Stimulated activated CD4-positive, alpha-beta T cell treated with anti-CD3 and anti-CD28 coated beads, Interleukin-15, amount 100 ng/mL, for 48 hours (primary cell): ENCODE results near the gene SLC1A7.

Source experiments
- DNase-seq, 2 donors: peaks; one replicate each; pipeline ENCODE4 v3.0.0-alpha.2; 2020; ENCODE audit warnings: low read depth in 2 of 2

The SLC1A7 gene

DNA sequence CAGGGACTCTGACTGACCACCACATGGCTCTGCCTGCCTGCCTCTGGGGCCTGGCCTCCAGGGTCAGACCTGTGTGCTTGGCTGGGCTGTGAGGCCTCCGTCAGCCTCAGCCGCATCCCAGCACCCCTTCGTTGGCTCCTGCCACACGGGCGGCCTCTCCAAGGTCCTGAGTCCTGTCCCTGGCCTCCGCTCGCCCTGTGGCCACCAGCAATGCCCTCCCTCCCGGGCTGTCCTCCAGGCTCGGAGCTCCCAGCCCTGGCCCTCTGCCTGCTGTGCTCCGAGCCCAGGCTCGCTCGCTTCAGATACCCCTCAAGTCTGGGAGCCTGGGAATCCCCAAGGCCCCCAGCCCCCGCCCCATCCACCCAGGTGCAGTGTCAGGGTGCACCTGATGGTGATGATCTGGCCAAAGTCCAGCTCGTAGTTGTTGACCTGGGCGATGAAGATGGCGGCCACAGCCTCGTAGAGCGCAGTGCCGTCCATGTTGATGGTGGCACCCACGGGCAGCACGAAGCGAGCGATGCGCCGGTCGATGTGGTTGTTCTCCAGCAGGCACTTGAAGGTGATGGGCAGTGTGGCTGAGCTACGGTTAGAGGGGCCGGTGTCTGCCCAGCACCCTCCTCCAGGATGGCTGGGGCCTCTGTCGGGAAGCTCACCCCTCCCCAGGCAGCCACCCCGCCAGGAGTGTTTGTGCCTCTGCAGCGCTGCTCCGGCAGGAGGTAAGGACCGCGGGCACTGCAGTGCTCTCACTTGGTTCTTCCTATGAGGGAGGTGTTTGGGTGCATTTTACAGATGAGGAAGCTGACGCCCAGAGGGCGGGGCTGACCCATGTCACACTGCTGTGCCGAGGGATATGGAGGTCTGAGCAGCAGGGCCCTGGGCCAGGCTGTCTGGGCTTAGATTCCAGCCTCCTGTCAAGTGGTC is 52.0 kb downstream of the SLC1A7 start:
- no peak for DNase-seq

DNA sequence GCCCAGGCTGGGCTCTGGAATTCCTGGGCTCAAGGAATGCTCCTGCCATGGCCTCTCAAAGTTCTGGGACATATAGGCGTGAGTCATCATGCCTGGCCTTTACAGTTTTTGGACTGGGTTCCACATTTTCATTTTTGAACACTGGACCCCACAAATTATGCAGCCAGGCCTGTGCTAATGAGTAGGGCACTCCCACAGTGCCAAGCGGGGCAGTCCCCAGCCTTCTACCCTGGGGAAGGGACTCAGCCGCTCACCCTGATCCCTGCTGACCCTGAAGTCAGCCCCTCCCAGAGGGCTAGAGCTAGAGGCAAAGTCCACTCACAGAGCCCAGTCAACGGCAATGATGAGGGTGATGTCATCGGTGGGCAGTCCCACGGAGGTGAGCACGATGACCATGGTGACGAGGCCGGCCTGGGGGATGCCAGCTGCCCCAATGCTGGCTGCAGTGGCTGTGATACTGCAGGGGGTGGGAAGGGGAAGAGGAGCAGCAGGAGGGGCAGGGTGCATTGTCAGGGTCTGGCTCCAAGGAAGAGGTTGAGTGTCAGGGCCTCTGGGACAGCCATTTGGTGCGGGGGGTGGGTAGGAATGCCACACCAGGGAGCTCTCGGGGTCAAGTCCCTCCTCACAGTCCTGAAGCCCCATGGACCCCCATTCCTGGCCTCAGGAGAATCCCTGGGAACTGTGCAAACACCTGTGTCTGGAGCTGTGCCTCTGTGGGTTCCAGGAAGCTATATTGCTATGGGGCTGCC is 52.8 kb downstream of the SLC1A7 start:
- no peak for DNase-seq

DNA sequence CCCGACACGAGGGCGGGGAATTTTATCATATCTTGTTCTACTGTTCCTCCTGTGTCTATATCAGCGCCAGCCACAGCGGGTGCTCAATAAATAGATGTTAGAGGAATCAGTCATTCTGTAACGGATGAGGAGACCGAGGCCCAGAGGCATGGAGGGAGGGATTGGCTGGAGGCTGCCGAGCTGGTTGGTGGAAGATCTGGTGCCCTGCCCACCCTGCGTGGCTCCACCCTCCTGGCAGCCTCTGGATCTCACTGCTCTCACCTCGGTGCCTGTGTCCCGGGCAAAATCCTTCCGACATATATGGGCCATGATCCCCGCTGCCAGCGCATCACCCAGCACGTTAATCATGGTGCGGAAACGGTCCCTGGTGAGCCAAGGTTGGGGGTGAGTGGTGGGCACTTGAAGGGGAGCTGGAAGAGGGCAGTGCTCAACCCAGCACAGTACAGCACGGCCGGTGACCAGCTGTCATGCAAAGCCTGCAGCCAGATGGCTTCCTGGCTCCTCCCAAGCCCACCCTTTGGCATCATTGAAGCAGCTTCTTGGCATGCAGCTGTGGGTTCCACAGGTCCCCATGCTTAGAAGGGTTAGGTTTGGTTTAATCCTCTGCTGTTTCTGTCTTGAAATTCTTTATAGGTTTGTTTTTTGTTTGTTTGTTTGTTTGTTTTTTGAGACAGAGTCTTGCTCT is 53.7 kb downstream of the SLC1A7 start:
- no peak for DNase-seq

DNA sequence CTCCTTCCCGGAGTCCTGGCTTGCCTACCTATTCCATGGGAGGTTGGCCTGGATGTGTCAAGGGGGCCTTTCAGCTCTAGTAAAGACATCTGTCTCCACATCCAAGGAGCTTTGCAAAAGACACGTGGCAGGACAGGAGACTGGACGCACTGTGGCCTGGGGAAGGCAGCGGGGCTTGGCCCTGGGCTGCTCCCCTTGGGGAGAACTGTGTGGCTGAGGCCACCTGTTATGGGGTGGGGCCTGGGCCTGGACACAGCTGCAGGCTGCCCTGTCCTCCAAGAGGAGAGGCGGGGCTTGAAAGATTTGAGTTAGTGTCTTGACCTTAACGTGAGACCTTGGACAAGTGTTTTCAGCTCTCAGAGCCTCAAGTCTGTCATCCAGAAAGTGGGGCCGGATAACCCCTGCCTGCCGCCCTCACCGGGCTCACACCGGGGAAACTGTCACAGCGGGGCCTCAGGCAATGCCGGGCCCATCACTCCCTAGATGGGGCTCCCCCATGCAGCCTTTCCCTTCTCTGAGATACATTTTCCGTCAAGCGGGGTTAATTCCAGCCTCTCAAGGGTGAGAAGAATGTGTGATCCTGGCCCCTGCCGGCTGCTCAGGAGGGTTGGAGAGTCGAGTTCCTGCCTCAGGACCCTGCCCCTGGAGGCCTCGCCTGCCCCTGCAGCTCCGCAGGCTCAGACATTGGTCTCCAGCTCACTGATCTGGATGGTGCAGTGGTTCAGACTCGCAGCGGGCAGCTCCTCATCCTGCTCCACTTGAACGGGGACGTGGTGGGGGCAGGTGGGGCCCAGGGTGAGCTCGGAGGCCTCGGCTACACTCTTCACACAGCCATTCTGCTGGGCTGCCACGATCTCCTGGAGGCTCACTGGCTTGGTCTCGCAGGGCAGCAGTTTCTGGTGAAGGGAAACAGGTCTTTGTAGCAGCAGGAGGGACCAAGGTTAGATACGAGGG is 54.8 kb downstream of the SLC1A7 start:
- DNase-seq = no peak

DNA sequence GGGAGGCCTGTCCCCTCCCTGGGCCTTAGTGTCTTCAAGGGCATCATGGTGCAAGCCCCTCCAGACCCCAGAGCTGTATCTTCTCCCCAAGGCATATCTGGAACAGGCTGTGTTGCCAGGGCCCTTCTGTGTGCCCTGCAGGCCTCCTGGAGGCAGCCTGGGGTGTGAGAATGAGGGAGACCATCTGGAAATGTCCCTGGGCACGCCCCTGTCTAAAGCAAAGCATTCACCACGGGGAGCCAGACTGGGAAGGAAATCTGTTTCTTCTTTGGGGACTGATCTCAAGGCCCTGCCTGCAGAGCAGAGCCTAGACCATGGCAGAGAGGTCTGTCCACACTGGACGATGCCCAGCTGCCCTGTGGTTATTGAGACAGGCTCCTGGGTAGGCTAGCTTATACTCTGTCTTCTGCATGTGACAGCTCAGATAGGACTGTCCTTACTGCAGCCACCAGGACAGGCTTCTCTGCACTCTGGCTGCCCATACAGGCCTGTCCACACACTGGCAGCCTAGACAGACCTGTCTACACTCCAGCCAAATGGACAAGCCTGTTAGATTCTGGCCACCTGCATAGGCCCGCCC is 55.9 kb downstream of the SLC1A7 start:
- no peak for DNase-seq

DNA sequence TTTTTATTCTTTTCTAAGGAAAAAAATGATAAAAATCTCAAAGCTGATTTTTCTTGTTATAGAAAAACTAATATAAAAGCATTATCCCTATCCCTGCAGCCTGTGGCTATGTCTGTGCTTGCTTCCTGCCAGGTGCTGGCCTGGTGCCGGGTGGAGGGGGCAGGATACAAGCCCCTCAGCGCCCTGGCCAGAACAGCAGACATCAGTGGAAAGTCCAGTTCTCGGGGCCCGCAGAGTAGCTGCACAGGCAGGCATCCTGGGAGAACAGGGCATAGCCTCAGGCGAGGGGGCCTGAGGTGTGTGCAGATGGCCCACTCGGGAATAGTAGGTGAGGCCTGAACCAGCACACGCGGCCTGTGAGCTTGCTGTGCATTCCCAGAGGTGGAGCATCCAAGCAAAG is 57.0 kb downstream of the SLC1A7 start:
- DNase-seq = no peak

DNA sequence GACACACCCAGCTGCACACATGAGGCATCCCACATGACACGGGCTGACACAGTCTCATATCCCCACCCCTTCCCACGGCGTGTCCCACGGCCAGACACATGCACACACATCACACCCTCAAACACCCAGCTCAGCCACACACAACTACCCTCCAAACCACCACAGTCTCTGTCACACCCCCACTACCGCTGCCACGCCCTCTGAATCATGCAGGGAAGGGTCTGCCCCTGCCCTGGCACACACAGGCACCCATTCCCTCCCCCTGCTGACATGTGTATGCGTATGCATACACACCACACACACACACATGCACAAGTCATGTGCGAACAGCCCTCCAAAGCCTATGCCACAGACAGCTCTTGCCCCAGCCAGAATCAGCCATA is 57.9 kb downstream of the SLC1A7 start:
- no peak for DNase-seq

DNA sequence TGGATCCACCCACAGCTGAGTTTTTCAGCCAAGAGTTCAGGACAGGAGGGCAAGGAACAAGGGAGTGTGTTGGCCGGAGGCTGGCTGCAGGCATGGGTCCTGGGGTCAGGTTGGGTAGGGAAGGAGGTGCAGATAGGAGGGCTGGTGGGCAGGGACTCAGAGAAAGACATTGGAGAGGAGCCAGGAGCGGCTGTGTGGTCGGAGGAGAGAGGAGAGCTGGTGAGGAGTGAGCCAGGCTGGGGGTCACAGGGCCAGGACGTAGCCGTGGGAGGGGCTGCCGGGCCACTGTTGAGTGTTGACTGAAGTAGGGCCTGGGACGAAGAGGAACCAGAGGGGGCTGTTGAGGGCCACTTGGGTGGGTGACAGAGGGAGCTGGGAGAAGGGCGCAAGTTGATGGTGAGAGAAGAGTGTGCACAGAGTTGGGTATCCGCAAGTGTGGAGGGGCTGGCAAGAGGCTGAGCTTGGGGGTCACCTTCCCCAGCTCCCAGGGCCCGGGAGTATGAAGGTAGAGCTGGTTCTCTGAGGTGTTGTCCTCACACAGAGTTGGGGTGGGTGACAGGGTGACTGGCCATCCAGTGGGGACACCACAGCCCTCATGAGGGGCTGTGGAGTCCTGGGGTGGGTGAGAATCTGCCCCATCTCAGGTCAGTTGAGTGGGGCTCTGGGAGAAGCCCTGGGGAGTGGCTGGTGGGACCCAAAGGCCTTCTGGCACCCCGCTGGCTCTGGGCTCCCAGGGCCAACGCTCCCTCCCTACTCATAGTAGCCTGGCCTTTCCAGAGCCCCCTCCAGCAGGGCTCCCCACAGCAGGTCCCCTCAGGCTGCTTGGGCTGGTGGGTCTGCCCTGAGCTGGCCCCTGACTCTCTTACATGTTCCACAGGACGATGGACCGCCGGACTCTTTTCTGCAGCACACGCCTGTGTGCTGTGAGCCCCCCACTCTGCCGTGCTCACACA is 58.5 kb downstream of the SLC1A7 start:
- DNase-seq = no peak

DNA sequence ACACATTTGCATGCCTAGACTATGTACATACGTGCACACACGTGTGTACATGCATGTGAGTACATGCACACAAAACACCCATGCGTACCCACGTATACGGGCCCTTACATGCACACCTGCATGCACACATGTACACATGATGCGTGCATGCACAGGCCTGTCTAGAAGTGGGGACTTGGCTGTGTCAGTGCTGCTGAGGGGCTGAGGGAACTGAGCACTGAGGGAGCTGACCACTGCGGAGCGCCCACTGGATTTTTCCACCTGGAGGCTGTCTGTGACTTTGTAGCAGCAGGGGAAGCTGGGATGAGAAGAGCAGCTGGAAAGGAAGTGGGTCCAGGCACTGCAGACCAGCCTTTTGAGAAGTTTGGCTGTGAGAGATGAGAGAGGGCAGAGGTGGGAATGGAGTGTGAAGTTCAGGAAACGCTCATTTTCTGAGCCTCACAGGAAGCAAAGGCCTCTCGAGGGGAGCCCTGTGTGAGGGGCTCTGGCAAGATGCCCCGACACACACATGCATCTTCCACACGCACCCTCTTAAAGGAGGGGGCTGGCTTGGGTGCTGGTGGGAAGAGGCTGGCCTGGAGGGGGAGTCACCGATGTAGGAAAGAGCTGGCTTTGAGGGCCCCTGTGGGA is 59.5 kb downstream of the SLC1A7 start:
- no peak for DNase-seq

DNA sequence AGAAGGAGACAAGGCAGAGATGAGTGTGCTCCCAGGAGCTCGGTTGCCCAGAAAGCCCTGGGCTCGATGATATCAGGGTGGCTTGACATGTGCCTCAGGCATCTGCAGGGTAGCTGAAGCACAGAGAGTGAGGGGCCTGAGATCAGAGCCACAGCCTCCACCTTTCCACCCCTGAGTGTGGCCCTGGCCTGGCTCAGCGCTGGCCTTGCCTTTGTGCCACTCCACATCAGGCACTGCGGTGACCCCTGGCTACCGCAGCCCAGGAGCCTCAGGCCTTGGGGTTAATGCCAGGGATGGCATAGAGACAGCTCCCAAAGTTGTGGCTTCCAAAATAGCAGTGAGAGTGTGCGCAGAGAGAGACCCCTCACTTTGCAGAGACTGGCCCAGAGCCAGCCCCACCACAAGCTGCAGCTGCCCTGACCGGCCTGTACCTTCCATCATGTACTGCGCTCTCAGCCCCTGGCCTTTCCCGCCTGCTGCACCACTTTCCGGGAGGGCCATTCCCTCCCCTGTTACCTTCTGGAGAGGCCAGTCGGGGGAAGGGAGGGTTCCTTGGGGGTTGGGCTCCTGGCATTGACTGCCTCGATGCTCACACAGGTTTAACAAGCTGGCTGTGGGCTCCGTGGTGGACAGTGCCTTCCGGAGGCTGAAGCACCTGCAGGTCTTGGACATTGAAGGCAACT is 60.9 kb downstream of the SLC1A7 start:
- DNase-seq = no peak

DNA sequence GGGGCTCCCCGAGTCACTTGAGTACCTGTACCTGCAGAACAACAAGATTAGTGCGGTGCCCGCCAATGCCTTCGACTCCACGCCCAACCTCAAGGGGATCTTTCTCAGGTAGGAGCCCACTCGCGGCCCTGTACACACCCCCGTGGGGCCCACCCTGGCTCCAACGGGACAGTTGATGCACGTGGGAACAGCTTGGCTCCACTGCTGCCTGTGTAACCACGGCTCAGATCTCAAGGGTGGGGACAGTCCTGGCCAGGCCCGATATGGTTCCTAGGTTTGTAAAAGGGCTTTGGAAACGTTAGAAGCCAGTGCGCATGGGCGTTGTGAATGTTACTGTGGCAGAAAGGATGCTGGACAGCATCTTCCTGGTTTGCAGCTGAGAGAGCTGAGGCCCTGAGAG is 61.7 kb downstream of the SLC1A7 start:
- DNase-seq = no peak

DNA sequence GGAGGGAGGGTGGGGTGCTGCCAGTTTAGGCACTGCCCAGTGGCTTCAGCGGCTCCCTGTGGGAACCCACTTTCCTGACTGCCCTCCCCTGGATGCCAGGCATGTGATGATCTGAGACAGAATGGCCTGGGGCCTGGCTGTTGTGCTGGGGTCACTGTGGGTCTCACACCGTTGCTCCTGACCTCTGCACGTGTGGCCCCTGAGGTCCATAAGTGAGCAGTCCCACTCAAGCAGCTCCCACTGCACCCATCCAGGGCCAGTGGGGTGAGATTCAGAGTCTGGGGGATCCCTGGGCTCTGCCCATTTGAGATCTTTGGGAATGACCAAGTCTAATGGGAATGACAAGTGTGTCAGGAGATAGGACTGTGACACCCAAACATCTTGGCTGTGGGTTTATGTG is 62.4 kb downstream of the SLC1A7 start:
- no peak for DNase-seq

DNA sequence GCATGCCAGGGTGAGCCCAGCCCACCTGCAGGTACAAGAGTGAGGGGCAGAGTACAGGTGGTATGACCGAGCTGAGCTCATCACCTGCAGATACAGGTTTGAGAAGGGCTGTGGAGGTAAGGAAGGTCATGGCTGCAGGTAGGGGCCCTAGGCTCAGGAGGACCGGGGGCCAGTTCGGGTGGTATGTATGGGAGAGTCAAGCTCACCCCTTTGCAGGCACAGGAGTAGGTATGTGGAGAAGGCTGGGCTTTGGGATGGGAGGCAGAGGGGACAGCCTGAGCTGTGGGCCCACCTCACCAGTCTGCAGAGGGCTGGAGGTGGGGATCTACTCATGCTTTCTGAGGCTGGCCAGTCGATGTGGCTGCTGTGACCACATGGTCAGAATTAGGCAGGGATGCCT is 63.2 kb downstream of the SLC1A7 start:
- DNase-seq = no peak

DNA sequence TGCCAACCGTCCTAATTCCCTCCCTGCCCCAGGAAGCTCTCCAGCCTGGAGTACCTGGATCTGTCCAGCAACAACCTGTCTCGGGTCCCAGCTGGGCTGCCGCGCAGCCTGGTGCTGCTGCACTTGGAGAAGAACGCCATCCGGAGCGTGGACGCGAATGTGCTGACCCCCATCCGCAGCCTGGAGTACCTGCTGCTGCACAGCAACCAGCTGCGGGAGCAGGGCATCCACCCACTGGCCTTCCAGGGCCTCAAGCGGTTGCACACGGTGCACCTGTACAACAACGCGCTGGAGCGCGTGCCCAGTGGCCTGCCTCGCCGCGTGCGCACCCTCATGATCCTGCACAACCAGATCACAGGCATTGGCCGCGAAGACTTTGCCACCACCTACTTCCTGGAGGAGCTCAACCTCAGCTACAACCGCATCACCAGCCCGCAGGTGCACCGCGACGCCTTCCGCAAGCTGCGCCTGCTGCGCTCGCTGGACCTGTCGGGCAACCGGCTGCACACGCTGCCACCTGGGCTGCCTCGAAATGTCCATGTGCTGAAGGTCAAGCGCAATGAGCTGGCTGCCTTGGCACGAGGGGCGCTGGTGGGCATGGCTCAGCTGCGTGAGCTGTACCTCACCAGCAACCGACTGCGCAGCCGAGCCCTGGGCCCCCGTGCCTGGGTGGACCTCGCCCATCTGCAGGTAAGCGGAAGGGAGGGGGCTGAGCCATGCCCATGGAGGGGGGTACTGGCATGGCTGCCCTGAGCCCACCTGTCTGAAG is 63.9 kb downstream of the SLC1A7 start:
- no peak for DNase-seq

DNA sequence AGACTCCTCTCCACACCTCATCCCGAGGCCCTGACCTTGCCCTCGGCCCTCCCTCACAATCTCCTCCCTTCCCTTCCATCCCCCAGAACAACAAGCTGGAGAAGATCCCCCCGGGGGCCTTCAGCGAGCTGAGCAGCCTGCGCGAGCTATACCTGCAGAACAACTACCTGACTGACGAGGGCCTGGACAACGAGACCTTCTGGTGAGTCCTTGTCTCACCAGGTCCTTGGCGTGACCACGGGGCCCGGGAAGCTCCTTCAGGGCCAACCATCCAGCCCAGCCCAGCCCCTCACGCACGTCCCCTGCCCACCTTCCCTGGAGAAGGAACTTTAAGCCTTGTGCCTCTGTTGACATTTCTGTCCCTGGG is 64.9 kb downstream of the SLC1A7 start:
- DNase-seq = no peak

DNA sequence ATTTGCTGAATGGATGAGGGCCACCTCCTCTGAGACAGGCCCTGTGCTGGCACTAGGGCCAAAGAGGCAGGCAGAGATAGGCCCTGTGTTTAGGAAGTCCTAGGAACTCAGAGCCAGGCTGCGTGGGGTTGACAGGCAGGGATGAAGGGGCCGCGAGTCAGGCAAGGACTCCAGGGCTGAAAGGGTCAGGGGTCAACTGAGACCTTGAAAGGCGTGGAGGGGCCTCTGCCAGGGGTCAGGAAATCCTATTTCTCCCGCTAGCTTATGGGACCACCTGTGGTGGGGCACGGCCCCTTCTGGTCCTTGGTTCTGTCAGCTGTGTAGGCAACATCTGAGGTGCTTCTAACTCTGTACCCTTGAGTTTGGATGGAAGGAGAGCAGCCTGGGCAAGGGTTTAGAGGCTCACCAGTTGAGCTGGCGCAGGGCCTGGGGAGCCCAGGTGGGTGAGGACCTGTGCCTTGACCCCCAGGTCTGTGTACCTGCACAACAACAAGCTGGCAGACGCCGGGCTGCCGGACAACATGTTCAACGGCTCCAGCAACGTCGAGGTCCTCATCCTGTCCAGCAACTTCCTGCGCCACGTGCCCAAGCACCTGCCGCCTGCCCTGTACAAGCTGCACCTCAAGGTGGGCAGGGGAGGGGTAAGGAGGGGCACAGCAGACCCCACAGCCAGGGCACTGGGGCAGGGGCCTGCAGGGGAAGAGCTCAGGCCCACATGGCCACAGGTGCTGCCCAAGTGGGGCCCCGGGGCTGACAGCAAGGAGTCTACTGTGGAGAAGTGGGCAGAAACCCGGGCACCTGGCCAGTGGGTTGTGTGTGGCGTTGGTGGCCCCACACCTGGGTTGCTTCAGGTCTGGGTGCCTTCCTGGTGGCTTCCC is 65.5 kb downstream of the SLC1A7 start:
- no peak for DNase-seq

DNA sequence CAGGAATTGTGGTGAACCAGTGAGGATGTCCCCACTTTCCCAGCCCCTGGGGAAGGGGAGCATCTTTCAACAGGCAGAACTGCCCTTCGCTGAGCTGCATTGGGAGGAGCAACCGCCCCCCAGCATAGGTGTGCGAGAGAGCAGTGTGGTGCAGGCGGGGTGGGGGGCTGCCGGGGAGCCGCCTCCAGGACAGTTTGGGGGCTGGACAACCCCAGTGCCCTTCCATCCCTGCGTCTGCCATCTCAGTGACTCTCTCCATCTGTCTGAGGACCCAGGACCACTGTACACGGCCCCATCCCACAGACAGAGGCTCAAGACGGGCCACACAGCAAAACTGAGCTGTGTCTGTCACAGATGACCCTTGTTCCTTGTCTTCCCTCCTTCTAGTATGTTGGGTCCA is 66.3 kb downstream of the SLC1A7 start:
- no peak for DNase-seq
